ENCODE results near the gene VCAN.

VCAN gene

DNA sequence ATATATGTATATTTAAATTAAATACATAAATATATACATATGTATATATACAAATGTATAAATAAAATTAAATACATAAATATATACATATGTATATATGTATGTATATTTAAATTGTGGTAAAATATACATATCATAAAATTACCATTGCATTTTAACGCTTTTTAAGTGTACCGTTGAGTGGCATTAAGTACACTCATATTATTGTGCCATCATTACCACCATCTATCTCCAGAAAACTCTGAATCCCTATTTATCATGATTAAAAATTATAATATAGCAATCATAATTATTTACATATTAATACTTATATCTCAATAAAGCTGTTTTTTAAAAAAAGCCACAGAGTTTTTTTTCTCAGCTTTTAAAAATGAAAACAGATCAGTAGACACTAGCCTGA, 27.1 kb upstream of the VCAN start:
- DNase-seq (ENCODE audit: extremely low read depth, low read depth), result no peak
- H3K4me3 ChIP-seq (replicated peaks; ENCODE audit: low read depth, low read length), result no peak overlapping the region
- TF ChIP-seq CTCF (IDR thresholded peaks at IDR 0.05; ENCODE audit: low read depth, low read length, missing control alignments), result no peak

DNA sequence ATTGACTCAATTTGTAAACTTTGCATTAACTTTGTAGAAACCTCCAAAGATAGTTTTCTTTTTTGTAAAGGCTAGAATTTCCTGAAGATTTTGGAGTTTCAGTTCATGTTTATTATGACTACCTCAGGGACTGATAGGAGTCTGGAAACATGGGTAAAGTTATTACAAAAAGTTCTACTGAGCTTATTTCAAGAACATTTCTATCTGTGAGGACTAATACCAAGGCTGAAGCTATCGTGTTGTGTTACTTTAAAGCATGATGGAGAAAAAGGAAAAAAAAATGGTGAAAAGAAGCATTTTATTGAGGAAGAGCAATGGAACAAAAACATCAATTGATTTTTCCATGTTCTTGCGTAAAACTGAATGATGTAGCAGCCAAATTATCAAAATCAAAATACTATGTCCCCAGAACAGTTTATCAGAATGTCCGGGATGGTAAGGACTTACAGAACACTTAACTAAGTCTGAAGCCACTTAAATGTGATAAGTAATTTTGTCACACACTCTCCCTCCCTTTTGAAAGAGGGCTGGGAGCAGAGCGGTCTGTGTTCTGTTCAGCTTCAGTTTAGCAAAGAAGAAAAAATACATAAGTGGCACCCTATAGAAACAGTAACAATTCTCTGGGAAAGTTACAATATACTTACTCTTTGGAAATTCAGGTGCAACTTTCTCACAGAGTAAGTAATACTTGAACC, 25.1 kb upstream of the VCAN start:
- TF ChIP-seq CTCF (IDR thresholded peaks at IDR 0.05; ENCODE audit: low read depth, low read length, missing control alignments), result no peak
- DNase-seq (ENCODE audit: extremely low read depth, low read depth), result no peak
- no peak overlapping the region for H3K4me3 ChIP-seq (replicated peaks; ENCODE audit: low read depth, low read length)

DNA sequence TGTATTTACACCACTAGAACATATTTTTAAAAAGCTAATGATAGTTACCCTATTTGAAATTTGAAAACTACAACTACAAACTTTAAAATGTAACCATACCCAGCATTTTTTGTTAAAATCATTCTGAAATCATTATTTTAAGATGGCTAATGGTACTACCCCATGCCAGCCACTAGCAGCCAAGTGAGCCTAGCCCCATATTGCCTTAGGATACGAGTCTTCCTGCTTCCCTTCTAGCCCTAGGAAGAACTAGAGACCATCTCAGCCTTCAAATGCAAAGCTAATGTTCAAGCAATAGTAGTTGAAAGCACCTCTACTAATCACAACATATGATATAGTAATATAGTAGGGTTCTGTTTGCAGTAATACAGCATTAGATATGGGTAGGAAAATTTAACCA, 24.0 kb upstream of the VCAN start:
- no peak for DNase-seq (ENCODE audit: extremely low read depth, low read depth)
- no peak for TF ChIP-seq CTCF (IDR thresholded peaks at IDR 0.05; ENCODE audit: low read depth, low read length, missing control alignments)
- no peak overlapping the region for H3K4me3 ChIP-seq (replicated peaks; ENCODE audit: low read depth, low read length)

DNA sequence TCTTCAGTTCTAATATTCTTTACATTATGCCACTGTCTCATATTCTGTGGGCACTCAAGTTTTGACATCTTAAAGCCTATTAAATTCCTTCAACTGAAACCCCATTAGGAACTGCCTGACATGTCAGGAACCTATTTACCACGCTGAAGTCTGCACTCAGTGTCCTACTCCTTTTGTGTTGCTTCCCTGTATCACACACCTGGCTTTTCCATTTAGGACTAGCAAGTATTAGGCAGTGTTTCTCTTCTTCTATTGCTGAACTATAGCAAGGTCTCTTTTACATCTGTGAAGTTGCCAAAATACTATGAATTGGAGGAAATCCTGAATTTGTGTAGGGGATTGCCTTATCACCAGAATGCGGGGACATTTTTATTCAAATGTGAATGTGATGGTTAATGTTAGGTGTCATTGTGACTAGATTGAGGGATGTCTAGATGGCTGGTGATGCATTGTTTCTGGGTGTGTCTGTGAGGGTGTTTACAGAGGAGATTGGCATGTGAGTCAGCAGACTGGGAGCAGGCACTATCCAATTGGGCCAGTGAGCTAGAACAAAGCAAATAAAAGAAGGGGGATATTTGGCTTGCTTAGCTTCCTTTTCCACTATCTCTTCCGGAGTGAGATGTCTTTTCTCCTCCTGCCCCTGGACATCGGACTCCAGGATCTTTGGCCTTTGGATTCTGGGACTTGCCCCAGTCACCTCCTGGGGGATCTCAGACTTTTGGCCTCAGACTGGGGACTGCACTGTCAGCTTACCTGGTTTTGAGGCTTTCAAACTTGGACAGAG, 21.2 kb upstream of the VCAN start:
- no peak overlapping the region for H3K4me3 ChIP-seq (replicated peaks; ENCODE audit: low read depth, low read length)
- no peak for TF ChIP-seq CTCF (IDR thresholded peaks at IDR 0.05; ENCODE audit: low read depth, low read length, missing control alignments)
- no peak for DNase-seq (ENCODE audit: extremely low read depth, low read depth)

- no peak for DNase-seq (ENCODE audit: extremely low read depth, low read depth)
- H3K4me3 ChIP-seq (replicated peaks; ENCODE audit: low read depth, low read length), result no peak overlapping the region
- TF ChIP-seq CTCF (IDR thresholded peaks at IDR 0.05; ENCODE audit: low read depth, low read length, missing control alignments), result no peak
Measured at GRCh38 chr5:83450967-83451248, 20.6 kb upstream of the VCAN start.

DNA sequence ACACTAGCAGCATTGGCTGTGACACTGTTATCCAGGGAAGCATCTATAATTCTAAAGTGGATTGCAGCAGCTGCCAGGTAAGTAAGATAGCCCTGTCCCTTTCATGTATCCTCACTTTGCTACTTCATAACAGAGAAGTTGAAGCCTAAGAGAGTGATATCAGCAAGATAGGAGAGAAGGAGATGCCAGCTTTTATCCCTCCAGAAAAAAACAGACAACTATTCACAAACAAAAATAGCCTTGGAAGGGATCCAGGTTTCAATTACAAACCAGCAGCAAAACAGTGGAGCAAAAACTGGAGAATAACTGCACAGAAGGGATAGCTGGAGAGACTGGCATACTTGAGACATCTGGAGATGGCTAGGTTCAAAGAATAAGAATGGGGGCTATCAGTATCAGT, 19.6 kb upstream of the VCAN start:
- no peak for DNase-seq (ENCODE audit: extremely low read depth, low read depth)
- H3K4me3 ChIP-seq (replicated peaks; ENCODE audit: low read depth, low read length), result no peak overlapping the region
- no peak for TF ChIP-seq CTCF (IDR thresholded peaks at IDR 0.05; ENCODE audit: low read depth, low read length, missing control alignments)
